GM08714 (cell line): ENCODE data around the gene SLC45A3.

Experiments
- H3K4me3 ChIP-seq: fragments of 200-500 bp; sonication (Bioruptor generic); 2 replicates; pipeline ENCODE4 v1.5.1; 2014; ENCODE audit warnings: mild to moderate bottlenecking, low read length, inconsistent platforms
- ZNF274 ChIP-seq: IDR thresholded peaks from 2 replicates; pipeline ENCODE4 v1.6.1; 2012; ENCODE audit warnings: mild to moderate bottlenecking, low read depth, low read length

Gene SLC45A3

GRCh38 chr1:205710201-205711062 lies 30.1 kb upstream of the SLC45A3 start:
- no peak for TF ChIP-seq ZNF274

GRCh38 chr1:205709640-205710039 lies 29.3 kb upstream of the SLC45A3 start:
- H3K4me3 ChIP-seq: no peak overlapping the region
- no peak for TF ChIP-seq ZNF274

More at GRCh38 chr1:205710201-205711062, 30.1 kb upstream of the SLC45A3 start:
- no peak overlapping the region for H3K4me3 ChIP-seq

DNA sequence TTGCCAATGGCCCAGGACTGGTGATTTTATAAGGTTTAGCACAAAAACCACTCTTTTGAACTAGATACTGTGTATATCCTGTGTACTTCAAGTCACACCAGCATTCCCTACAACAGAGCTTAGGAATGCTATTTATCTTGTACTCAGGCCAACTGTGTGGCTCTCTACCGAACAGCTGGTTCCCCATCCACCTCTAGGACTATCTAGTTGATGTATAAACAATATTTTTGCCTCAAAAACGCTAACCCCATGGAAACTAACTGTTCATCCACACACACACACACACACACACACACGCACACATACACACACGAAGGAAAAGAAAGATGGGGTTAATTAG lies 28.7 kb upstream of the SLC45A3 start:
- no peak overlapping the region for H3K4me3 ChIP-seq
- TF ChIP-seq ZNF274: no peak

- no peak for TF ChIP-seq ZNF274
Observed at GRCh38 chr1:205706601-205707502, 26.5 kb upstream of the SLC45A3 start.

DNA sequence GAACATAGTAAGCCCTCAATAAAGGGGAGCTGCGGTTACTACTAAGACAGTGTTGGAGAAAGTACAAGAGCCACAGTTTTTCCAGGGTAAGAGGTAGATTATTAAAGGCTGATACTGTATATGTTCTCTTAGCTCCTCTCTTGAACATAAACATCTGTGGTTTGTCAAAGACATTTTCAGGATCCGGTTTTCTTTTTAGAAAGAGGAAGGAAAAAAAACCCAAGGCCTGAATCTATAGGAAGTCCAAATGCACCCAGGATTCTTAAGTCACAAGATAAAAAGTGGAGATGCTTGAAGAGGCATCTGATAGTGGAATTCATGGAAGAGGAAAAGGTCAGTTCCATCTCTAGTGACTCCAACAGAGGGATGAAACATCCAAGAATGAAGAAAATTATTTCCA lies 24.6 kb upstream of the SLC45A3 start:
- no peak overlapping the region for H3K4me3 ChIP-seq
- TF ChIP-seq ZNF274: no peak

More at GRCh38 chr1:205706601-205707502, 26.5 kb upstream of the SLC45A3 start:
- no peak overlapping the region for H3K4me3 ChIP-seq

- no peak overlapping the region for H3K4me3 ChIP-seq
- TF ChIP-seq ZNF274: no peak
Observed at GRCh38 chr1:205703072-205703471, 22.8 kb upstream of the SLC45A3 start.

- H3K4me3 ChIP-seq: no peak overlapping the region
- TF ChIP-seq ZNF274: no peak
Observed at GRCh38 chr1:205701891-205702290, 21.6 kb upstream of the SLC45A3 start.

GRCh38 chr1:205701420-205701819 lies 21.1 kb upstream of the SLC45A3 start:
- TF ChIP-seq ZNF274: no peak
- H3K4me3 ChIP-seq: no peak overlapping the region

DNA sequence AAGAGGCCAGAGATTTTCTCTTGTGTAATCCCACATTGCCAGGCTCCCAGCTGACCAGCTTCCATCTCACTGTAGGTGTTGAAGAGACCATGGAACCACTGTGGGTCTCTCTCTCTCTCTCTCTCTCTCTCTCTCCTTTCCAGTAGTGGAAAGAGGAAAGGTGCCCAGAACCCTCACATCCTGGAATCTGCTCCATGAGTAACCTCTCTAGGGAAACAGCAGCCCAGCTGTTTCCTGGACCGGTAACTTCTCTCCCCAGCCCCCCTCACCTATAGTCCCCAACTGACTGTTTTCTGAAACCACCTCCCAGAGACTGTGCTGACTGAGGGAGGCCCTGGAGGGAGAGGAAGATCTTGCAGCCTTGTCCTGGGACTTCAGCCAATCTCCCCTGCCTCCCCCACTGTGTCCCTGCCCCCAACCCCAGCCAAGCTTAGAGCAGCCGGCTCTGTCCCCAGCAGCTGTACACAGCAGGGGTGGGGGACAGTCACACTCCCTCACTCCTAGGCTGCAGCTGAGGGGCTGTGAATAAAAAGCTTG lies 20.6 kb upstream of the SLC45A3 start:
- no peak overlapping the region for H3K4me3 ChIP-seq
- no peak for TF ChIP-seq ZNF274

GRCh38 chr1:205699416-205699815 lies 19.1 kb upstream of the SLC45A3 start:
- no peak for TF ChIP-seq ZNF274

DNA sequence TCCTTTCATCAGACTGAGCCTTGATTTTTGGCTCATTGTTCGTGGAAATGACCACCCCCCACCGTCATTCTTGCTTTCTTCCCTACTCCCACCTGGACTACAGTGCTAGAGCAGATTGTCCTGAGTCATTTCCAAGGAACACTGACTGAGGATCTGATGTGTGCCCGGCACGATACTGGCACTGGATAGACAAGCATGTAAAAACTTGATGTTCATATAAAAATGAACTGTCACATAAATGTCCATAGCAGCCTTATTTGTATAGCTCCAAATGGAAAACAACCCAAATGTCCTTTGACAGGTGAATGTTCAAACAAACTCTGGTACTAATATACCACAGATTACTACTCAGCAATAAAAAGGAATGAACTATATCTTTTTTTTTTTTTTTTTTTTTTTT lies 18.6 kb upstream of the SLC45A3 start:
- no peak overlapping the region for H3K4me3 ChIP-seq
- TF ChIP-seq ZNF274: no peak

More at GRCh38 chr1:205699416-205699815, 19.1 kb upstream of the SLC45A3 start:
- H3K4me3 ChIP-seq: no peak overlapping the region

DNA sequence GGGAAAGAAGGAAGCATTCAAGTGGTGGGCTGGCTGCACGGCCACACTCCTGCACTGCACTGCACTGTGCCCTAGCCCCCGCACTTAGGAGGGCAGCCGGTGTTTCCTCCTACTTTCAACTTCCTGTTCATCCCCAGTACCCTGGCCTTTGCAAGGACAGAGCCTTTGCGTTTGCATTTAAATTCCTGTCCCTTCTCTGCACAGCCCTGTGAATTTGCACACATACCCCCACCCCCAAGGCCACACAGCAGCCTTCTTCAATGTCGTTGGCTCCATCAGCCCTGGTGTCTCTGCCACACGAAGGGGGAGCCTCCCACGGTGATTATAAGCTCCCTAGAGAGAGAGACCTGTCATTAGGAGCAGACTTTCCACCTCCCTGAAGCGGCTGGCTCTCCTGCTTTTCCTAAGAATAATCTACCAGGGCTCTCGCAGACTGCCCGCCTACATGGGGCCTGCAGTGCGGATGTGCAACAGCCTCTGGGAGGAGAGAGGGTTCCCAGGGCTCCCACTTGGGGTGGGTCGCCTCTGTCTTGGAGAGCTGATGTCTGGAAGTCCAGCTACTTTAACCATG lies 13.2 kb upstream of the SLC45A3 start:
- TF ChIP-seq ZNF274: no peak
- no peak overlapping the region for H3K4me3 ChIP-seq

- no peak overlapping the region for H3K4me3 ChIP-seq
- no peak for TF ChIP-seq ZNF274
Observed at GRCh38 chr1:205692423-205692822, 12.1 kb upstream of the SLC45A3 start.

- no peak for TF ChIP-seq ZNF274
- H3K4me3 ChIP-seq: no peak overlapping the region
Observed at GRCh38 chr1:205690122-205690756, 9.9 kb upstream of the SLC45A3 start.
